Endothelial cell of umbilical vein (primary cell): Measurements from ENCODE around the gene GPHB5. TPM values are rescaled to one million over a fixed set of nuclear protein-coding genes. Genes with fewer than 3 reads are reported as not detected.

Experiments used
- BruUV-seq: library from RNA; stranded (reverse); fragments of 400-500 nt; replicated peaks from 2 replicates; lab custom pipeline; 2021; lab: Mats Ljungman, UMichigan
- CTCF ChIA-PET: fragments of 300-600, 350-600 bp; sonication (Branson Sonifier 250); formaldehyde crosslinking; loops from one replicate; lab custom pipeline; 2021; ENCODE audit warnings: antibody characterized with exemption, inconsistent platforms; lab: Charles Lee
- POLR2A ChIA-PET: fragments of 300-600, 350-600 bp; sonication (Branson Sonifier 250); formaldehyde crosslinking; loops from one replicate; lab custom pipeline; 2021; ENCODE audit warnings: antibody characterized with exemption, inconsistent platforms; lab: Charles Lee
- DNase-seq: peaks from one replicate; pipeline ENCODE4 v3.0.0-alpha.2; 2011; ENCODE audit warnings: low read depth, low spot score
- FAIRE-seq: peaks from 2 replicates; lab custom pipeline; 2011; peaks lifted over from hg19 to GRCh38; lab: Jason Lieb, UNC
- H2AFZ ChIP-seq: 2 replicates; pipeline ENCODE4 v1.6.0; 2012; ENCODE audit warnings: low read depth, low read length, control low read depth, inconsistent platforms
- H3K27ac ChIP-seq: 2 replicates; pipeline ENCODE4 v1.5.1; 2011; ENCODE audit warnings: low read depth, mild to moderate bottlenecking, control low read depth, low read length, moderate library complexity; ENCODE audit not compliant: insufficient read depth
- H3K27me3 ChIP-seq, 2 experiments: 2 replicates each; pipeline versions ENCODE4 v1.6.0 to v1.6.1; 2011; ENCODE audit warnings: low read length in 2 of 2, mixed read lengths in 1 of 2; ENCODE audit not compliant: control insufficient read depth in 2 of 2, insufficient read depth in 2 of 2
- H3K36me3 ChIP-seq, 2 experiments: 2 replicates in 1 of 2; 3 replicates in 1 of 2; pipeline ENCODE4 v1.5.1; 2011; ENCODE audit warnings: low read length in 2 of 2, mild to moderate bottlenecking in 1 of 2, moderate library complexity in 1 of 2; ENCODE audit not compliant: control insufficient read depth in 2 of 2, insufficient read depth in 2 of 2; ENCODE audit errors: extremely low read depth in 1 of 2
- H3K4me1 ChIP-seq: 3 replicates; pipeline ENCODE4 v1.5.1; 2011; ENCODE audit warnings: mild to moderate bottlenecking, low read length; ENCODE audit not compliant: control insufficient read depth, insufficient read depth; ENCODE audit errors: extremely low read depth
- H3K4me2 ChIP-seq: 2 replicates; pipeline ENCODE4 v1.6.1; 2011; ENCODE audit warnings: low read length, control low read depth, mixed read lengths; ENCODE audit not compliant: insufficient read depth
- H3K4me3 ChIP-seq, 3 experiments: fragments of 200-600 bp in 1 of 3; sonication (generic), shearing (Covaris generic) in 1 of 3; replicated peaks in 1 of 3; 2 replicates each; pipeline ENCODE4 v1.5.1; 2011 to 2016; ENCODE audit warnings: control low read depth in 3 of 3, low read length in 3 of 3, mild to moderate bottlenecking in 2 of 3, inconsistent platforms in 1 of 3, low read depth in 1 of 3, moderate library complexity in 1 of 3; ENCODE audit not compliant: insufficient read depth in 1 of 3
- H3K79me2 ChIP-seq: 2 replicates; pipeline ENCODE4 v1.6.0; 2012; ENCODE audit warnings: low read length, inconsistent platforms; ENCODE audit not compliant: control insufficient read depth, insufficient read depth
- H3K9ac ChIP-seq: replicated peaks from 2 replicates; pipeline ENCODE3; 2011; ENCODE audit warnings: low read length, control low read depth; ENCODE audit not compliant: insufficient read depth; ENCODE audit errors: extremely low read depth
- H3K9me1 ChIP-seq: replicated peaks from 3 replicates; pipeline ENCODE4 v1.6.0; 2011; ENCODE audit warnings: mild to moderate bottlenecking, low read length; ENCODE audit not compliant: control insufficient read depth, insufficient read depth; ENCODE audit errors: extremely low read depth
- H3K9me3 ChIP-seq: replicated peaks from 2 replicates; pipeline ENCODE4 v1.5.1; 2012; ENCODE audit warnings: low read length, inconsistent platforms; ENCODE audit not compliant: control insufficient read depth, insufficient read depth
- H4K20me1 ChIP-seq: replicated peaks from 2 replicates; pipeline ENCODE3; 2011; ENCODE audit warnings: mild to moderate bottlenecking, low read length; ENCODE audit not compliant: control insufficient read depth, insufficient read depth; ENCODE audit errors: extremely low read depth
- EZH2 ChIP-seq: IDR thresholded peaks from 2 replicates; pipeline ENCODE4 v1.6.1; 2012; ENCODE audit warnings: borderline replicate concordance, low read depth, mild to moderate bottlenecking, moderate library complexity, low read length, inconsistent platforms; ENCODE audit not compliant: severe bottlenecking
- FOS ChIP-seq: IDR thresholded peaks from 2 replicates; pipeline ENCODE4 v1.6.1; 2011; ENCODE audit warnings: mild to moderate bottlenecking, low read length, moderate library complexity, borderline replicate concordance; ENCODE audit not compliant: insufficient read depth
- GATA2 ChIP-seq: IDR thresholded peaks from 2 replicates; pipeline ENCODE4 v1.7.0; 2011; ENCODE audit warnings: low read depth, mild to moderate bottlenecking, moderate library complexity, mixed read lengths, low read length; ENCODE audit not compliant: insufficient read length, insufficient read depth
- JUN ChIP-seq: IDR thresholded peaks from 2 replicates; pipeline ENCODE4 v1.6.1; 2011; ENCODE audit warnings: borderline replicate concordance, low read depth; ENCODE audit not compliant: insufficient read length, insufficient read depth
- MAX ChIP-seq: IDR thresholded peaks from 2 replicates; pipeline ENCODE4 v1.6.1; 2011; ENCODE audit not compliant: insufficient read depth, insufficient read length
- MYC ChIP-seq: IDR thresholded peaks from one replicate; pipeline ENCODE4 v1.6.1; 2011; ENCODE audit warnings: mild to moderate bottlenecking, low read depth, low read length
- POLR2A ChIP-seq: IDR thresholded peaks from 2 replicates; pipeline ENCODE4 v1.6.1; 2012; ENCODE audit warnings: low read depth, mild to moderate bottlenecking, control low read depth, low read length
- POLR2AphosphoS5 ChIP-seq: IDR thresholded peaks from 2 replicates; pipeline ENCODE4 v1.6.1; 2012; ENCODE audit warnings: low read depth, mild to moderate bottlenecking, control low read depth, low read length, moderate library complexity; ENCODE audit not compliant: insufficient read depth
- dilution Hi-C: fragments of 300-500 bp; cut with MboI; formaldehyde crosslinking; loops from one replicate; pipeline ENCODE4 v1.15.0; 2019; ENCODE audit warnings: low sequenced_read_pairs; ENCODE audit not compliant: extremely low pct_ligation_motif_present
- intact Hi-C: fragments of 100-400 bp; cut with micrococcal nuclease; formaldehyde crosslinking; loops from one replicate; pipeline ENCODE4 v1.10.0; 2022
- polyA plus RNA-seq, 4 experiments: library from polyadenylated mRNA; depleted of rRNA in 3 of 4; stranded (reverse) in 3 of 4; unstranded in 1 of 4; fragments of >200 nt; gene quantifications; 2 replicates each; pipeline versions ENCODE4 v1.2.1 to v1.2.3, GENCODE V29; 2011 to 2012; ENCODE audit warnings: missing spikeins in 1 of 4
- total RNA-seq: library from RNA; stranded (reverse); gene quantifications from 2 replicates; pipeline ENCODE4 v1.2.3, GENCODE V29; 2021
- TF ChIP-seq, protein P1 (sequence below), 2 donors: IDR thresholded peaks; 1 replicate in 1 of 2; 2 replicates in 1 of 2; pipeline ENCODE4 v1.5.1; 2011; ENCODE audit warnings: low read length in 2 of 2, mild to moderate bottlenecking in 2 of 2, moderate library complexity in 2 of 2, control low read depth in 1 of 2, inconsistent platforms in 1 of 2, low read depth in 1 of 2; ENCODE audit not compliant: insufficient read depth in 1 of 2; ENCODE audit errors: extremely low read depth in 1 of 2

The GPHB5 gene
- total and polyA plus RNA-seq, 2 donors (not counting 3 experiments of a cell fraction or from before 2014, with no cell fraction given) = not detected

DNA sequence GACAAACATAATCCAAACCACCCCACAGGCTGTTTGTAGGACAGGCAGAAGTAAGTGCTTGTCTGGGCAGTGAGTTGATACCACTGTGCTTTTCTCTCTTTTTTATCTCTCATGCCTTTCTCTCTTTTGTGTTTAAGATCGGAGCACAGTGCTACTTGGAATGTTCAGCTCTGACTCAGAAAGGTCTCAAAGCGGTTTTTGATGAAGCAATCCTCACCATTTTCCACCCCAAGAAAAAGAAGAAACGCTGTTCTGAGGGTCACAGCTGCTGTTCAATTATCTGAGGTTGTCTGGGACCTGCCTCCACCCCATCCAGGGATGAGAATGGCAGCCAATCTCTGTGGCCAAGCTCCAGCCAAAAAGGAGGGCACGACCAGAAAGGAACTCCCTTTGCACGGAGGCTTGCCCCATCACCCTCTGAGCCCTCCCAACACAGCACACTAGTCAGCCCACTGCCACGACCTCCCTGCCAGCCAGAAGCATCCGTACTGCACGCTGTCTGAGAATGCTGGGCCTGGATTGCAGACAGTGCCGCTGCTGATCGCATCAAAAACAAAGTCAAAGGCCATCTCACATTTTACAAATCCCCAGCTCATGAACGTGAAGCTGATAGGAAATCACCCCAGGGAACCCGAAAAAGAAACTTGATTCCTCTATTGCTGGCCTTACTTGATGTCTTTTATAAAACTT, 27.8 kb downstream of the GPHB5 start:
- Histone ChIP-seq H3K9me3 (no peaks in the 10 kb centered on the region), H3K79me2 (no peaks in the 10 kb centered on the region), H3K27ac (no peak overlapping the region), H3K9me1 (no peaks in the 10 kb centered on the region), H3K4me1 (no peaks in the 10 kb centered on the region), H3K4me2 (no peak overlapping the region), H4K20me1 (no peaks in the 10 kb centered on the region), H3K36me3 (peaks cover 42 to 48% of the 10 kb centered on the region in 2 experiments), H3K4me3 (no peak overlapping the region), H2AFZ (no peak overlapping the region), H3K27me3 (no peaks in the 10 kb centered on the region), H3K9ac (no peak overlapping the region)
- ChIA-PET POLR2A (no interaction called here), CTCF (interaction anchor here (1.6 kb wide), 1 partner anchor 86 kb away, joined by 3 read pairs; the partner anchor contains the start of gene RHOJ)
- TF ChIP-seq GATA2 (no peak), FOS (no peak), EZH2 (no peak), MYC (no peak), POLR2A (no peak), POLR2AphosphoS5 (no peak), JUN (no peak), MAX (no peak)
- TF ChIP-seq, protein P1, sequence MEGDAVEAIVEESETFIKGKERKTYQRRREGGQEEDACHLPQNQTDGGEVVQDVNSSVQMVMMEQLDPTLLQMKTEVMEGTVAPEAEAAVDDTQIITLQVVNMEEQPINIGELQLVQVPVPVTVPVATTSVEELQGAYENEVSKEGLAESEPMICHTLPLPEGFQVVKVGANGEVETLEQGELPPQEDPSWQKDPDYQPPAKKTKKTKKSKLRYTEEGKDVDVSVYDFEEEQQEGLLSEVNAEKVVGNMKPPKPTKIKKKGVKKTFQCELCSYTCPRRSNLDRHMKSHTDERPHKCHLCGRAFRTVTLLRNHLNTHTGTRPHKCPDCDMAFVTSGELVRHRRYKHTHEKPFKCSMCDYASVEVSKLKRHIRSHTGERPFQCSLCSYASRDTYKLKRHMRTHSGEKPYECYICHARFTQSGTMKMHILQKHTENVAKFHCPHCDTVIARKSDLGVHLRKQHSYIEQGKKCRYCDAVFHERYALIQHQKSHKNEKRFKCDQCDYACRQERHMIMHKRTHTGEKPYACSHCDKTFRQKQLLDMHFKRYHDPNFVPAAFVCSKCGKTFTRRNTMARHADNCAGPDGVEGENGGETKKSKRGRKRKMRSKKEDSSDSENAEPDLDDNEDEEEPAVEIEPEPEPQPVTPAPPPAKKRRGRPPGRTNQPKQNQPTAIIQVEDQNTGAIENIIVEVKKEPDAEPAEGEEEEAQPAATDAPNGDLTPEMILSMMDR (IDR thresholded peaks at IDR 0.05; ENCODE audit: extremely low read depth in 1 of 2, insufficient read depth in 1 of 2, low read depth in 1 of 2, low read length in 2 of 2) = no peak
- no peak for FAIRE-seq
- dilution Hi-C loops = no loop called here
- no TSS peak for BruUV-seq
- intact Hi-C loops = no loop called here
- no peak for DNase-seq
